ENCODE measurements around the gene TMEM204.

DNA sequence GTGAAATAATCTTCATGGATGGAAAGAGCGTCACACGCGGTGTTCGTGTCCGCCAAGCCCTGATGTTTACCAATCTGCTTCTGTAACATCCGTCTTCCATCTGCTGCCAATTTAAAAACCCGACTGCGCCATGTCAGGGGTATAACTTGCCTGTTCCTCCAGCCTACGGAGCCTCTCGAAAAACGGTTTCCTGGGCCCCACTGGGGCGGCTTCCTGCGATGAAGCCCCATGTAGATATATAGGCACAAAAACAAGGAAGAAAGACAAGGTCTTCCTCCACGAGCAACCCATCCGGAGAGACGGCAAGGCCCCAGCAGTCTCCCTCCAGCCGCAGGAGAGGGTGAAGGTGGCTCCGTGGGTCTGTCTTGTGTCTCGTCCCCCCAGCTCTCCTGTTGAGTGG lies 44.8 kb upstream of the TMEM204 start, which contains the start of gene PTX4:
- TF ChIP-seq EP300 (IDR thresholded peaks at IDR 0.05) (no peak), POLR2A (IDR thresholded peaks at IDR 0.05; ENCODE audit: low read depth) (no peak)
- TF ChIP-seq, protein P1, sequence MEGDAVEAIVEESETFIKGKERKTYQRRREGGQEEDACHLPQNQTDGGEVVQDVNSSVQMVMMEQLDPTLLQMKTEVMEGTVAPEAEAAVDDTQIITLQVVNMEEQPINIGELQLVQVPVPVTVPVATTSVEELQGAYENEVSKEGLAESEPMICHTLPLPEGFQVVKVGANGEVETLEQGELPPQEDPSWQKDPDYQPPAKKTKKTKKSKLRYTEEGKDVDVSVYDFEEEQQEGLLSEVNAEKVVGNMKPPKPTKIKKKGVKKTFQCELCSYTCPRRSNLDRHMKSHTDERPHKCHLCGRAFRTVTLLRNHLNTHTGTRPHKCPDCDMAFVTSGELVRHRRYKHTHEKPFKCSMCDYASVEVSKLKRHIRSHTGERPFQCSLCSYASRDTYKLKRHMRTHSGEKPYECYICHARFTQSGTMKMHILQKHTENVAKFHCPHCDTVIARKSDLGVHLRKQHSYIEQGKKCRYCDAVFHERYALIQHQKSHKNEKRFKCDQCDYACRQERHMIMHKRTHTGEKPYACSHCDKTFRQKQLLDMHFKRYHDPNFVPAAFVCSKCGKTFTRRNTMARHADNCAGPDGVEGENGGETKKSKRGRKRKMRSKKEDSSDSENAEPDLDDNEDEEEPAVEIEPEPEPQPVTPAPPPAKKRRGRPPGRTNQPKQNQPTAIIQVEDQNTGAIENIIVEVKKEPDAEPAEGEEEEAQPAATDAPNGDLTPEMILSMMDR (IDR thresholded peaks at IDR 0.05), result no peak
